SU-DHL-6 (cell line): ENCODE data around the gene FAM53B.

ENCODE experiments used
- CTCF ChIP-seq: fragments of 200-600 bp; sonication (generic); IDR thresholded peaks from one replicate; pipeline ENCODE4 v1.5.1; 2017; ENCODE audit warnings: antibody characterized with exemption, mild to moderate bottlenecking, low read length, moderate library complexity; ENCODE audit not compliant: insufficient read depth, poor library complexity, severe bottlenecking
- EZH2phosphoT487 ChIP-seq: fragments of 200-600 bp; sonication (generic), shearing (Covaris generic); conservative IDR thresholded peaks from 2 replicates; pipeline ENCODE4 v1.6.1; 2018; ENCODE audit warnings: mild to moderate bottlenecking, antibody characterized with exemption, low read length, moderate library complexity, mixed read lengths

- TF ChIP-seq CTCF: no peak
- TF ChIP-seq EZH2phosphoT487: no peak
These were observed 139.2 kb downstream of the FAM53B start for GRCh38 chr10:124605001-124605370.
